Stimulated activated naive CD4-positive, alpha-beta T cell (primary cell): Measurements from ENCODE around the gene TSHR.
A peak's percentile ranks its signal among the peaks of the same experiment; 100 is the strongest.

Experiments used
- DNase-seq, 6 experiments: peaks; one replicate each; lab custom pipeline; 2025; lab: John Stamatoyannopoulos, UW

Gene TSHR

DNA sequence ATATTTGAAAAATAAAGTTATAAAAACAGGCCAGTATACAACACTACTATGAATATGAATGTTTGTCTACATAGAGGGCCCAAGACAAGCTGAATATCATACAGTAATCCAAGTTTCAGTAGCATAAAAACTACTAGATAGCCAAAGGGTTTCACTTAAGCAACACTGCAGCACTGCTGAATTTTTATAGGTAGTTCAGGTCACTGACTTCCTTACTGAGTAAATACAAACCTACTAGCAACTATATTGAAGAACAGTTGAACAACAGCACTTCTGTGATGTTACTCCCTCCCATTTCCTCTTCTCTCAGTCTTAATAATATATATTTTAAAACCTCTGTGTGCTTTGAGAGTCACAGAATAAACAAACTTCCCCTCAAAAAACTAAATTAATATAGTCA is 222.6 kb downstream of the TSHR start:
- no peak for DNase-seq

DNA sequence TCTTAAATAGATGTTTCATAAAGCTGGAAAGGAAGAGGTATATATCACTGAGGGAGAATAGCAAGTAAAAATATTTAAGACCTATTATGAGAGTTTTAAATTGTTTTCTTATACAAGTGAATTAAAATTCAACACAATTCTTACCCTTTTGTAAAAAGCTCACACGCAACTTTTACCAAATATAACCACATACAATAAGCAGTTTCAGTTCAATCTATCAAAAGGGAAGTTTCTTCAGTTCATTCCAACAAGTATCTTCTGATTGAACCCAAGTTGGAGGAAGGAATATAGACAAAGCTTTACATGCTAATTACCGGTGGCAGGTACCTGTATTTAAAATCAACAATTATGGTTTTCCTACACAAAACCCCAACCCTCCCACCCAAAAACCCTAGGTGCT is 224.2 kb downstream of the TSHR start:
- no peak for DNase-seq

DNA sequence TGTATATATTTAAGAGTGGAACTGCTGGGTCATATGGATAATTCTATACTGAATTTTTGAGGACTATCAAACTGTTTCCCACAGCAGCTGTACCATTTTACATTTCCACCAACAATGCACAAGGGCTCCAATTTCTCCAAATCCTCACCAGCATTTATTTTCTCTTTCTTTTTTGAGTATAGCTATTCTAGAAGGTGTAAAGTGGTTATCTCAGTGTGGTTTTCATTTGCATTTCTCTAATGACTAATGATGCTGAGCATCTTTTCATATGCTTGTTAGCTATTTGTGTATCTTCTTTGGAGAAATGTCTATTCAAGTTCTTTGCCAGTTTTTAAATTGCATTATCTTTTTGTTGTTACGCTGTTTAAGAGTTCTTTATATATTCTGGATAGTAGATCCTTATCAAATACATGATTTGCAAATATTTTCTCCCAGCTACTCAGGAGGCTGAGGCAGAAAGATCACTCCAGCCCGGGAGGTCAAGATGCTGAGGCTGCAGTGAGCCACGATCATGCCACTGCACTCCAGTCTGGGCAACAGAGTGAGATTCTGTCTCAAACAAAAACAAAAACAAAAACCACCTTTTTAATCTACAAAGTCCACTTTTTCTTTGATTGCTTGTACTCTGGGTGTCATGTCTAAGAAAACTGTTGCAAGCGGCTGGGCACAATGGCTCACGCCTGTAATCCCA is 232.6 kb downstream of the TSHR start:
- no peak for DNase-seq

DNA sequence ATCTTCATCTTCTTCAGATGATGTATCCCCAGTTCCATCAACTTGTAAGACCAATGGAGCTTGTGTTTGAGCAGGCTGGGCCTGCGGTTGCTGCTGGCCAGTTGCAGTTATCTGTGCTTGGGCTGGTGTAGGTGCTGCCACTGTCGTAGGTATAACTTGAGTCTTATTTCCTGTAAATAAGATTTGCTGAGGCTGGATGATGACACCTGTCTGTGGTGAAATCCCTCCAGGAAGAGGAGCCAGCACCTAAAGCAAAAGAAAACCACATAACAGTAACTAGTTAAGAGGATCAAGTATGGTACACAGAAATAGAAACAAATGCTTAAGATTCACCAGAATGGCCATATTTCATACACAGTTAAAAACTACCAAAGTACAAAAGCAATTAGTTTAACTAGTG is 237.2 kb downstream of the TSHR start:
- peak in 3 of 6 experiments; percentile 2 to 17 (median 6) for DNase-seq

DNA sequence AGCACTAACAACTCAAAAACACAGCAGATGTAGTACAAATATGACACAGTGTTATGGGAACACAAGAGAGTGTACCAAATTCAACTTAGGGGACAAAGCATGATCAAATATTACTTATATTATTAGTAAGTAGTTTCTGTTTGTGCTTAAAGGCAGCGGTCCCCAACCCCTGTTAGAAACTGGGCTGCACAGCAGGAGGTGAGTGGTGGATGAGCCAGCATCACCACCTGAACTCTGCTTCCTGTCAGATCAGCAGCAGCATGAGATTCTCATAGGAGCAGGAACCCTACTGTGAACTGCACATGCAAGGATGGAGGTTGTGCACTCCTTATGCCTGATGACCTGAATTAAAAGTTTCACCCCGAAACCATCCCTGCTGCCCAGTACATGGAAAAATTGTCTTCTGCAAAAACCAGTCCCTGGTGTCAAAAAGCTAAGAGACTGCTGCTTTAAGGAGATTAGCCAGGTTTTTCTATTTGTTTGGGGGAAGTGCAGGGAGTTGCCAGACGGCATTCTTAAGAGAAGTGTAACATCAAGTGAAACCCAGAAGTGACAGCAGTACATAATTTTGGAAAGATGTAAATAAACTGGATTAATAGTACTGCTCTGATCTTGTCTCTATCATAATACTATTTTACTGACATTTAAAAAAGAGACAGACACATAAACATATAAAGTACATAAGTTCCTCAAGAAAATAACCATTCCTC is 238.7 kb downstream of the TSHR start:
- DNase-seq = no peak
